ENCODE data around the gene CALN1. TPM values are rescaled to one million over a fixed set of nuclear protein-coding genes. Genes with fewer than 3 reads are reported as not detected.

Gene CALN1
- total and polyA plus RNA-seq, 9 of the 15 experiments (the other 6 are each of a cell fraction or from before 2014, with no cell fraction given) = 1.4 to 7.5 (median 3.3) TPM

GRCh38 chr7:72007018-72007417 lies 405.1 kb downstream of the CALN1 start:
- H3K4me2 ChIP-seq (ENCODE audit: insufficient read depth, low read length) = no peak overlapping the region
- no peaks in the 10 kb centered on the region for H3K4me1 ChIP-seq (replicated peaks in 1 of 2; ENCODE audit: control insufficient read depth in 2 of 2, insufficient read depth in 2 of 2, low read length in 2 of 2)
- no peaks in the 10 kb centered on the region for H3K27me3 ChIP-seq (ENCODE audit: control insufficient read depth in 2 of 2, insufficient read depth in 2 of 2, low read length in 2 of 2)
- in situ Hi-C loops (cut with MboI) = no loop called here
- H3K4me3 ChIP-seq = no peak overlapping the region
- no TSS peak for BruUV-seq (replicated peaks)
- H4K20me1 ChIP-seq (replicated peaks; ENCODE audit: control insufficient read depth, insufficient read depth, low read length) = no peaks in the 10 kb centered on the region
- ATAC-seq (no peak), DNase-seq (ENCODE audit: extremely low read depth in 1 of 4, low spot score in 3 of 4) (no peak), FAIRE-seq (peak; percentile 58)
- H3K9ac ChIP-seq (ENCODE audit: insufficient read depth in 1 of 2, low read depth in 2 of 2, low read length in 2 of 2) = no peak overlapping the region
- no peaks in the 10 kb centered on the region for H3K9me3 ChIP-seq (replicated peaks; ENCODE audit: control insufficient read depth, insufficient read depth, low read depth, low read length)
- no peaks in the 10 kb centered on the region for H3K79me2 ChIP-seq (ENCODE audit: control insufficient read depth, insufficient read depth, low read length)
- no peaks in the 10 kb centered on the region for H3K9me1 ChIP-seq (ENCODE audit: control insufficient read depth, insufficient read depth, low read length)
- WGBS (ENCODE audit: insufficient coverage, low coverage, missing lambda C conversion rate) = 7% methylated on average over 10 of the region's 10 CpGs
- POLR2A ChIA-PET = no interaction called here
- CTCF ChIA-PET (ENCODE audit: low intra/inter-chr PET ratio) = no interaction called here
- intact Hi-C loops (cut with micrococcal nuclease) = no loop called here
- H2AFZ ChIP-seq (ENCODE audit: low read depth, low read length) = peak overlapping the region; percentile 46; the same call in 1 of the 2 replicates
- H3K36me3 ChIP-seq (ENCODE audit: control insufficient read depth, insufficient read depth, low read length) = no peaks in the 10 kb centered on the region
- no peak overlapping the region for H3K27ac ChIP-seq (ENCODE audit: extremely low read depth, low read depth, low read length)
- TF ChIP-seq ARID1B (IDR thresholded peaks at IDR 0.05) (no peak), TBL1XR1 (IDR thresholded peaks at IDR 0.05; ENCODE audit: low read length in 2 of 2) (no peak), BHLHE40 (IDR thresholded peaks at IDR 0.05; ENCODE audit: low read length) (peak; percentile 65; the same call in 1 of the 2 replicates), ZBTB49 (CRISPR knock-in tag; IDR thresholded peaks at IDR 0.05; ENCODE audit: borderline replicate concordance) (no peak), ZNF174 (CRISPR knock-in tag; IDR thresholded peaks at IDR 0.05) (no peak), ZNF324 (CRISPR knock-in tag; IDR thresholded peaks at IDR 0.05) (no peak), REST (IDR thresholded peaks at IDR 0.05; ENCODE audit: borderline replicate concordance) (0 out of 2 replicates have a peak, but pooled peaks have one; percentile 7), REST (CRISPR knock-in tag; IDR thresholded peaks at IDR 0.05; ENCODE audit: low read depth) (no peak), USF2 (CRISPR knock-in tag; IDR thresholded peaks at IDR 0.05) (peak; percentile 84), SLC30A9 (CRISPR knock-in tag; IDR thresholded peaks at IDR 0.05) (no peak), ZNF511 (CRISPR knock-in tag; IDR thresholded peaks at IDR 0.05) (no peak), ZBTB1 (CRISPR knock-in tag; IDR thresholded peaks at IDR 0.05; ENCODE audit: borderline replicate concordance, low read depth) (no peak)
